Left kidney (tissue), 2 donors: Measurements from ENCODE around the gene RORC. TPM values are rescaled to one million over a fixed set of nuclear protein-coding genes. Genes with fewer than 3 reads are reported as not detected.
"Not testable (repeated sequence)": the region's sequence is repeated elsewhere in the genome, so short reads cannot be mapped to it uniquely, and the experiment has no call there.

ENCODE experiments used
- DNase-seq: peaks from one replicate; pipeline ENCODE4 v3.0.0-alpha.2; 2013
- polyA plus RNA-seq: library from polyadenylated mRNA; unstranded; fragments of 120-200 nt; gene quantifications from one replicate; pipeline ENCODE4 v1.2.1, GENCODE V29; 2013; ENCODE audit not compliant: insufficient read length

The RORC gene
- polyA plus RNA-seq, 1 donor: 0.80 TPM

DNA sequence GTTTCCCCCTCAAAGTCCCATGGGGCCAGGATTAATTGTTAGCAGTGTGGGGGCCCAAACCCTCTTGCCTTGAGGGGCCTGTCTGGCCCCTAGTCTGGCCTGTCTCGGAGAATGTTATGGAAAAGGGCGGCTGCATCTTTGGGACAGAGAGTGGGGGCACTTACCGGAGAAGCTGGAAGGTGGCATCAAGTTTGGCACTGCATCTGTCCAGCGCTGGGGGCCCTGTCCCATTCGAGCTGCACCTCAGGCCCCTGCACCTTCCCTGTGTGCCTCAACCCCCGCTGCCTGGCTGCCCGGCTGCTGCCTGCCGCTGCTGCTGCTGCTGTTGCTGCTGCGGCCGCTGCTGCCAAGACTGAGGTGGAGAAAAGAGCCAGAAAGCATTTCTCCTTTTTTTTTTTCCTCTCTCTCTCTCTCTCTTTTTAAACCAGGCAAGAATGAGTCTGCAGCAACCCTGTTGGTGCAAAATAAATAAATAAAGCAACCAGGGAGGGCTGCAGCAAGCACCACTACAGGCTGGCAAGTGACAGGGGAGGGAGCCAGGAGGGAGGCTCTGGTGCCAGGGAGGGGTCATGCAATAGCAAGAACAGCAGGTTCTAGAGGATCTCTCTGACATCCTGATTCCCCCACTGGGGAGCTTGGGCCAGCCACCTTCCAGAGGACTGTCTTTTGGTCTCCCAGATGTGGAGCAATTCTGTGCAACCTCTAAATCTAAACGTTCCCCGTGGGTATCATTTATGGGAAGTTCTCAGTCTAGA lies 26.4 kb downstream of the RORC start, which contains the start of gene LINGO4:
LINGO4 (minus strand) TSS at position 354 of the 755 bp plus-strand sequence. CDS start 2,715 bp downstream, outside the sequence.
- DNase-seq: no peak

GRCh38 chr1:151803915-151804314 lies 27.7 kb downstream of the RORC start:
- no peak for DNase-seq

- no peak for DNase-seq
These were observed 28.4 kb downstream of the RORC start for GRCh38 chr1:151803164-151803563.

- DNase-seq: no peak
These were observed 29.2 kb downstream of the RORC start for GRCh38 chr1:151802372-151802771.

DNA sequence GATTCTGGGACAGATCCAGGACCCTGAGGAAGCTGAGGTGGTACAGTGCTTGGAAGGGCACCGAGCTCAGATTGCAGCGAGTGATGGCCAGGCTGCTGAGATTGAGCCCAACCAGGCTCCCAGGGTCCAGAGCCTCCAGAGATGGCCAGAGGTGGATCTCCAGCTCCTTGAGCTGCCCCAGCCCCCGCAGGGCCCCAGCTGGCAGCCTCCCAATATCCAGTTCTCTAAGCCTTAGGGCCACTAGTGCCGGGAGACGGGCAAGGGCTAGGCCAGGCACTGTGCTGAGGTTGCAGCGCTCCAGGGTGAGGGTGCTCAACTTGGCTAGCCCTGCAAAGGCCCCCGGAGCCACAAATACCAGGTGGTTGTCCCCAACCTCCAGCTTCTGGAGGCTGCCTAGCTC lies 29.8 kb downstream of the RORC start:
- no peak for DNase-seq

DNA sequence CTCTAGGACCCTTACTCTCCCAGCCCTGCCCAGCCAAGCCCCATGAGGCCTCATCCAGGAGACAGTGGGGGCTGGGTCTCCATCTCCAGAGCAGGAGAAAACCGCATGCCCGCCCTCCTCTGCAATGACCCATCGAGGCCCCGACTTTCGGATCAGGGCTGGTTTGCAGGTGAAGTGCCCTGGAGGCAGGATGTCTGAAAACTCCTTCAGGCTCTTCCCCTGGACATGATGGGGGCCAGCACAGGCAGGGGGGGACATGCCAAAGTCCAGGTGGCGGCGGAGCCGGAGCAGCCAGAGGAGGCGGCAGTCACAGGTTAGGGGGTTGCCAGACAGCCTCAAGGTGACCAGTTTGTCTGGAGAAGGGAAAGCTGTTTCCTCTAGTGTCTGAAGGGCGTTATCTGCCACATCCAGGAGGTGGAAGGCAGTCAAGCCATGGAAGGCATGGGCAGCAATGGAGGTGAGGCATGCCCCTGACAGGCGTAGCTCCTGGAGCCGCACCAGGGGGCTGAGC lies 30.2 kb downstream of the RORC start:
- DNase-seq: no peak

- no peak for DNase-seq
These were observed 30.8 kb downstream of the RORC start for GRCh38 chr1:151800830-151801229.

GRCh38 chr1:151799179-151800022 lies 32.2 kb downstream of the RORC start:
- no peak for DNase-seq

GRCh38 chr1:151798571-151798970 lies 33.0 kb downstream of the RORC start:
- DNase-seq: no peak

DNA sequence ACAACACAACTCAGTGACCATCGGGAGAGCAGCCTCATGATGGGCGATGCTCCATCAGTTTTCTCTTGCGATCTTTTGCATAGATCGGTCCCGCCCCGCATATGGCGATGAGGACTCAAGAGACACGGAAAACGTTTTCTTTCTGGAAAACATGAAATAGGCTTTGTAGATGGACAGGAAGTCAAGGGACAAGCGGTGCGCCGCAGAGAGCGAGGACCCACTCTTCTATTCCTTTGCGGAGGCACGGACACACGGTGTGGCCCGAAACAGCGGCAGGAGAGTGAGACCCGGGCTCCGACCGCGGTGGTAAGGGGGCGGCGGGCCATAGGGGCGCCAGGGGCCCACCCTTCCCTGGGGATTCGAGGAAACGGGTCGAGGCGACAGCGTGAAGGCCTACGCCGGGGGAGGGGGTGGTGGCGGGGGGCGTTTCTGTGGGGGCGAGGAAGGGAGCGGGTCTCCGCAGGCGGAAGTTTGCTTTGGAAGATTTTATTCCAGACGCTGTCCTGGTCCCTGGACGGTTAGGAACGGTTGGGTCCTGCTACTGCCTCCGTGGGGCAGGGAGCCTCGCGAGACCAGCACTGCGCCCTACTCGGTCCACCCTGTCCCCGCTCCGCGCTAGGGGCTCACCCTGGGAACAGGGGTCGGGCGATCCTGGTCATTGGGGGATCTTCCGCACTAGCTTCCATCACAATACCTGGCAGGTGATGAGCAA lies 40.5 kb downstream of the RORC start:
- DNase-seq: peak; percentile 21

GRCh38 chr1:151790071-151790939 lies 41.3 kb downstream of the RORC start, which contains the start of gene TDRKH:
Gene TDRKH (minus strand): TSS chr1:151790500. CDS start chr1:151783022, 7,478 bp downstream.
- DNase-seq: peak; percentile 96

DNA sequence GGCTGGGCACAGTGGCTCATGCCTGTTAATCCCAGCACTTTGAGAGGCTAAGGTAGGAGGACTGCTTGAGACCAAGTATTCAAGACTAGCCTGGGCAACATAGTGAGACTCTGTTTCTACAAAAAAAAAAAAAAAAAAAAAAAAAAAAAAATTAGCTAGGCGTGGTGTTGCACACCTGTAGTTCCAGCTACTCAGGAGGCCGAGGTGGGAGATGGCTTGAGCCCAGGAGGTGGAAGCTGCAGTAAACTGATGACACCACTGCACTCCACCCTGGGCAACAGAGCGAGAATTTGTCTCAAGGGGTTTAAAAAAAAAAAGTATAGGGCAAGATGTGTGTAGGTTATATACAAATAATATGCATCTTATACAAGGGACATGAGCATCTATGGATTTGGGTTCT lies 43.9 kb downstream of the RORC start:
- DNase-seq: no peak

DNA sequence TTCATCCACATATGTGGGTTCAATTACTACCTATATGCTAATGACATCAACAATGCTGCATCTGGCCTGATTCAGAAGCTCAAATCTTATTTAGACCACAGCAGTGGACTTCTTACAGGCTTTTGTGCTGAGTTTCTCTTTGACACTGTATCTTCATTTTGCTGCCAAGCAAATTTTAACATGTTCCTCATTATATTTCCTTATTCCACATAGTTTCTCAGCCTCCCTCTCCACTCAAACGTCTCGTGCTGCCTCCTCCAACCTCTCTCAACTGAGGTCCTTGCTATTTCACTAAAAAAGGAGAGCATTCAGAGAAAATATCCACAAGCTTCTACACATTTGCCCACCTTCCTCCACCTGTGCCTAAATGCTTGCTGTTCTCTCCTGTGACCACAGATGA lies 47.8 kb downstream of the RORC start:
- no peak for DNase-seq

- DNase-seq: no peak
These were observed 48.9 kb downstream of the RORC start for GRCh38 chr1:151782741-151783140.

GRCh38 chr1:151782026-151782425 lies 49.6 kb downstream of the RORC start:
- DNase-seq: not testable (repeated sequence)

- not testable (repeated sequence) for DNase-seq
These were observed 50.9 kb downstream of the RORC start for GRCh38 chr1:151780736-151781135.

DNA sequence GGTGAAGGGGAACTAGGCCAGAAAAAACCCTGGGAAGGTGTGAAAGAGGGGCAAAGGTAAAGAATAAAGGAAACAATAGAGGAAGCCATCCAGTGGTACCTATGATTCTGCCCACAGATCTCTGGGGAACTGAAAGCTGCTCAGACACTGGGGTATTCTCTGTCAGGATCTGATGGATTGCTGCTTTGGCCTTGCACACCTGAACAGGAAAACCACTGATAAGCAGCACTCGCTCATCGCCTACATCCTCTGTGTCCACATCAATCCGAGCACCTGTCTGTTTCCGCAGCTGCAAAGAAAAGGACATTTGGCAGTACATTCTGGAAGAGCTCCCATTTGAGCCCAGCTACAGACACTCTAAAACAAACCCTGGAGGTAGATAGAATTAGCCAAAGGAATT lies 51.8 kb downstream of the RORC start:
- no peak for DNase-seq

DNA sequence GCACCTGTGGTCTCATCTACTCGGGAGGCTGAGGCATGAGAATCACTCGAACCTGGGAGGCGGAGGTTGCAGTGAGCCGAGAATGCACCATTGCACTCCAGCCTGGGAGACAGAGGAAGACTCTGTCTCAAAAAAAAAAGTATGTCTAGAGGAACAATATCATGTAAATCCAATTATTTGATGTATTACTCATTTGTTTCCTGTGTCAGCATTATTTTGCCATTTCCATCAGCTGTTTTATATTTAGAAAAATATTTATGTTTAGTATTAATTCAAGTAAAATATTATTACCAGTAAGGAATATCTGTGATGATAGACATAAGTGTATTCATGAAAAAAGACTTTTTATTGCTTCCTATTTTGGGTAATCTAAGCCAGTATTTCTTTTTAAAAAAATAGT lies 54.3 kb downstream of the RORC start:
- no peak for DNase-seq

- DNase-seq: no peak
These were observed 54.9 kb downstream of the RORC start for GRCh38 chr1:151776665-151777062.

DNA sequence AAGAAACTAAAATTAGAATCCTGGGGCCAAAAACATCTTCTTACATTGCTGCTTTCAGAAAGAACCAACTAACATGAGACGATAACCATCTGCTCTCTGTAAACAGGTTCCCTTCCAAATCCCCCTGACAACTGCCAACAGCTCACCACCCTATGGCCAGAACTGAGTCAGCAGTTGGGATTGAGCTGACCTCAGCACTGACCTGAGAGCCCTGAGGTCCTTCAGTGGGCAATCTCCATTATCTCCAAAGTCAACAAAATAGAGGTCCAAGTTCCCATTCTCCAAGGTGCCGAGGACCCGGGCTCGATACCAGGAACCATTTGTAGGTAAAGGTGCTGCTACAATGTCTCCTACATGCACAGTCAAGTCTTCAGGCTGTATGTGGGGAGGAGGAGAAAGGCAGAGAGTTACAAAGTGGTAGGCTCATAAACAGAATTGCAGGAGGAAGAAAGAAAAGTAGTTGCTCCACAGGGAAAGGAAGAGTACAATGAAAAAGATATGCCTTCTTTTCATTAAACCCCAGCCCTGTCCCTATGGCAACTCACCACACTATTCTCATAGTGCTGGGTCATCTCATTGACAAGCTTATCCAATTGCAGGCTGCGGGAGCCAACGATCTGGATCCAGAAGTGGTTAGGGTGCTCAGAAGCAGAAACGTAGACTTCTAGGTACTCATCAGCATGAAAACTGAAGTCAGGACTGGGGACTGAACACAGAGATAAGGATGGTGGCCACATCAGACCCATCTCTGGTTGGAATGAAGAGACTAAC lies 55.5 kb downstream of the RORC start:
- DNase-seq: no peak
